Keratinocyte (primary cell): Measurements from ENCODE around the gene SUN5. TPM values are rescaled to one million over a fixed set of nuclear protein-coding genes. Genes with fewer than 3 reads are reported as not detected.

Source experiments
- DNase-seq: peaks from one replicate; pipeline ENCODE4 v3.0.0-alpha.2; 2011; ENCODE audit warnings: low read depth, missing footprints, low spot score
- FAIRE-seq: peaks from 2 replicates; lab custom pipeline; 2011; peaks lifted over from hg19 to GRCh38; lab: Jason Lieb, UNC
- H2AFZ ChIP-seq: 2 replicates; pipeline ENCODE4 v1.6.0; 2012; ENCODE audit warnings: low read length, control low read depth, inconsistent platforms; ENCODE audit not compliant: control insufficient read depth
- H3K27ac ChIP-seq: 2 replicates; pipeline ENCODE4 v1.5.1; 2011; ENCODE audit warnings: low read length; ENCODE audit not compliant: control insufficient read depth, insufficient read depth
- H3K27me3 ChIP-seq: 3 replicates; pipeline ENCODE4 v1.6.0; 2011; ENCODE audit warnings: low read length; ENCODE audit not compliant: control insufficient read depth, insufficient read depth; ENCODE audit errors: extremely low read depth
- H3K36me3 ChIP-seq, 2 experiments: 2 replicates in 1 of 2; 3 replicates in 1 of 2; pipeline ENCODE4 v1.5.1; 2011; ENCODE audit warnings: low read length in 2 of 2, mild to moderate bottlenecking in 1 of 2; ENCODE audit not compliant: control insufficient read depth in 2 of 2, insufficient read depth in 2 of 2; ENCODE audit errors: extremely low read depth in 1 of 2
- H3K4me1 ChIP-seq: 3 replicates; pipeline ENCODE4 v1.5.1; 2011; ENCODE audit warnings: low read length; ENCODE audit not compliant: control insufficient read depth, insufficient read depth; ENCODE audit errors: extremely low read depth
- H3K4me2 ChIP-seq: 3 replicates; pipeline ENCODE4 v1.6.0; 2011; ENCODE audit warnings: low read depth, low read length; ENCODE audit not compliant: control insufficient read depth, insufficient read depth; ENCODE audit errors: extremely low read depth
- H3K4me3 ChIP-seq, 3 experiments: fragments of 200-600 bp in 1 of 3; sonication (generic) in 1 of 3; 2 replicates in 2 of 3; 3 replicates in 1 of 3; pipeline ENCODE4 v1.5.1; 2011 to 2016; ENCODE audit warnings: low read length in 3 of 3, mild to moderate bottlenecking in 3 of 3, control low read depth in 2 of 3, inconsistent platforms in 1 of 3, low read depth in 1 of 3, mixed read lengths in 1 of 3, mixed run types in 1 of 3, moderate library complexity in 1 of 3; ENCODE audit not compliant: control insufficient read depth in 2 of 3, insufficient read depth in 2 of 3; ENCODE audit errors: extremely low read depth in 1 of 3
- H3K79me2 ChIP-seq: 2 replicates; pipeline ENCODE4 v1.6.0; 2012; ENCODE audit warnings: low read length; ENCODE audit not compliant: control insufficient read depth, insufficient read depth
- H3K9ac ChIP-seq: 3 replicates; pipeline ENCODE4 v1.6.0; 2011; ENCODE audit warnings: low read length; ENCODE audit not compliant: control insufficient read depth, insufficient read depth; ENCODE audit errors: extremely low read depth
- H3K9me1 ChIP-seq: 3 replicates; pipeline ENCODE4 v1.6.0; 2011; ENCODE audit warnings: low read length; ENCODE audit not compliant: control insufficient read depth, insufficient read depth; ENCODE audit errors: extremely low read depth
- H3K9me3 ChIP-seq: 2 replicates; pipeline ENCODE4 v1.5.1; 2012; ENCODE audit warnings: low read depth, low read length; ENCODE audit not compliant: control insufficient read depth
- H4K20me1 ChIP-seq: 3 replicates; pipeline ENCODE4 v1.6.0; 2011; ENCODE audit warnings: low read length; ENCODE audit not compliant: control insufficient read depth, insufficient read depth; ENCODE audit errors: extremely low read depth
- CTCF ChIP-seq, 3 experiments: IDR thresholded peaks in 1 of 3; conservative IDR thresholded peaks in 1 of 3; optimal IDR thresholded peaks in 1 of 3; 2 replicates in 2 of 3; 3 replicates in 1 of 3; pipeline versions ENCODE3 to v1.5.1; 2011; ENCODE audit warnings: low read length in 3 of 3, mild to moderate bottlenecking in 3 of 3, moderate library complexity in 2 of 3, control low read depth in 1 of 3, inconsistent platforms in 1 of 3; ENCODE audit not compliant: insufficient read depth in 2 of 3; ENCODE audit errors: extremely low read depth in 1 of 3
- EZH2 ChIP-seq: IDR thresholded peaks from one replicate; pipeline ENCODE4 v1.6.1; 2012; ENCODE audit warnings: inconsistent platforms, mild to moderate bottlenecking, low read length, moderate library complexity
- dilution Hi-C: fragments of 300-500 bp; cut with MboI; formaldehyde crosslinking; loops from one replicate; pipeline ENCODE4 v1.7.0; 2020; ENCODE audit warnings: low sequenced_read_pairs; ENCODE audit not compliant: extremely low pct_ligation_motif_present
- polyA plus RNA-seq, 5 experiments: library from polyadenylated mRNA; depleted of rRNA in 3 of 5; stranded (reverse) in 3 of 5; stranded (forward) in 1 of 5; unstranded in 1 of 5; fragments of >200 nt; gene quantifications; 1 replicate in 1 of 5; 2 replicates in 3 of 5; 3 replicates in 1 of 5; pipeline versions ENCODE4 v1.2.1 to v1.2.3, GENCODE V29; 2011 to 2012; ENCODE audit warnings: missing spikeins in 2 of 5, low read depth in 1 of 5, low replicate concordance in 1 of 5

The SUN5 gene
- polyA plus RNA-seq, 1 donor (not counting 4 experiments of a cell fraction or from before 2014, with no cell fraction given), result not detected

DNA sequence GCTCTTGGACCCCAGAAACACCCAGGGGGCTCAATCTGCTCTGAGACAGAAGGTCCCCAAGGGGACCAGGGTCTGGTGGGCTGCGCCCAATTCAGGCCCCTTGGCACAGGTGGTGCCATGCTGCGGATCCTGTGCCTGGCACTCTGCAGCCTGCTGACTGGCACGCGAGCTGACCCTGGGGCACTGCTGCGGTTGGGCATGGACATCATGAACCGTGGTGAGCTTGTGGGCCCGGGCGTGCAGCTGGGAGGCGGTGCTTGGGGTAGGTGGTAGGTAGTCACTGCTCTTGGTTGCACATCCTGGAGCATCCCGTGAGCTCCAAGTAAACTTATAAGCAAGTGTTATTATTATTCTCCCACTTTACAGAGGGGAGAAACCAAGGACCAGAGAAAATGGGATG, 27.3 kb upstream of the SUN5 start, which contains the start of gene BPIFB6:
TSS of gene BPIFB6 (plus strand) at position 118 of the 400 bp plus-strand sequence. CDS start at position 118, 0 bp downstream.
- FAIRE-seq, result no peak

GRCh38 chr20:33030569-33030968, 26.3 kb upstream of the SUN5 start:
- H3K27me3 ChIP-seq, result no peaks in the 10 kb centered on the region
- no peak overlapping the region for H3K27ac ChIP-seq
- H3K4me2 ChIP-seq, result no peak overlapping the region
- H3K4me1 ChIP-seq, result no peaks in the 10 kb centered on the region
- TF ChIP-seq EZH2 (no peak), CTCF (optimal IDR thresholded peaks at IDR 0.05 in 1 of 3, IDR thresholded peaks at IDR 0.05 in 1 of 3, conservative IDR thresholded peaks at IDR 0.05 in 1 of 3; ENCODE audit: extremely low read depth in 1 of 3, insufficient read depth in 2 of 3, low read length in 3 of 3) (no peak)
- no peak overlapping the region for H3K9ac ChIP-seq
- H3K9me3 ChIP-seq, result no peaks in the 10 kb centered on the region
- no peaks in the 10 kb centered on the region for H4K20me1 ChIP-seq
- H3K4me3 ChIP-seq, result no peak overlapping the region
- no peak for FAIRE-seq
- no peak for DNase-seq
- H3K79me2 ChIP-seq, result no peaks in the 10 kb centered on the region
- H3K36me3 ChIP-seq, result no peaks in the 10 kb centered on the region
- H3K9me1 ChIP-seq, result no peaks in the 10 kb centered on the region
- dilution Hi-C loops, result no loop called here
- no peak overlapping the region for H2AFZ ChIP-seq

More for the DNA sequence above, 27.3 kb upstream of the SUN5 start, which contains the start of gene BPIFB6:
- no peaks in the 10 kb centered on the region for H3K79me2 ChIP-seq
- H3K9me1 ChIP-seq, result no peaks in the 10 kb centered on the region
- H3K4me3 ChIP-seq, result no peak within 1 kb of the TSS
- TF ChIP-seq EZH2 (no peak), CTCF (optimal IDR thresholded peaks at IDR 0.05 in 1 of 3, IDR thresholded peaks at IDR 0.05 in 1 of 3, conservative IDR thresholded peaks at IDR 0.05 in 1 of 3; ENCODE audit: extremely low read depth in 1 of 3, insufficient read depth in 2 of 3, low read length in 3 of 3) (no peak)
- no peaks in the 10 kb centered on the region for H3K9me3 ChIP-seq
- no peak within 1 kb of the TSS for H3K27ac ChIP-seq
- DNase-seq, result no peak
- no peaks in the 10 kb centered on the region for H4K20me1 ChIP-seq
- H3K27me3 ChIP-seq, result no peaks in the 10 kb centered on the region
- no peaks in the 10 kb centered on the region for H3K4me1 ChIP-seq
- no peak within 1 kb of the TSS for H3K9ac ChIP-seq
- dilution Hi-C loops, result no loop called here
- no peak within 1 kb of the TSS for H2AFZ ChIP-seq
- no peak within 1 kb of the TSS for H3K4me2 ChIP-seq
- no peaks in the 10 kb centered on the region for H3K36me3 ChIP-seq
